Thyroid gland (tissue), 4 donors: Measurements from ENCODE around the gene GPR158. TPM values are rescaled to one million over a fixed set of nuclear protein-coding genes. Genes with fewer than 3 reads are reported as not detected.

Source experiments
- DNase-seq, 2 donors: peaks; one replicate each; pipeline ENCODE4 v3.0.0-alpha.2; 2019
- H3K27ac ChIP-seq, 3 donors: fragments of 200-600 bp; sonication (generic); 1 replicate in 2 of 3; 2 replicates in 1 of 3; pipeline ENCODE4 v1.5.1; 2016 to 2019; ENCODE audit warnings: mild to moderate bottlenecking in 1 of 3, moderate library complexity in 1 of 3
- H3K27me3 ChIP-seq: fragments of 200-600 bp; sonication (generic); one replicate; pipeline ENCODE4 v1.5.1; 2019
- H3K36me3 ChIP-seq, 2 donors: fragments of 200-600 bp; sonication (generic); one replicate each; pipeline ENCODE4 v1.5.1; 2016 to 2019
- H3K4me1 ChIP-seq, 2 donors: fragments of 200-600 bp; sonication (generic); one replicate each; pipeline ENCODE4 v1.5.1; 2017 to 2019
- H3K4me3 ChIP-seq, 3 donors: fragments of 200-600 bp; sonication (generic); replicated peaks in 1 of 3; 1 replicate in 2 of 3; 2 replicates in 1 of 3; pipeline ENCODE4 v1.5.1; 2016; ENCODE audit warnings: mild to moderate bottlenecking in 1 of 3
- H3K9me3 ChIP-seq: fragments of 200-600 bp; sonication (generic); one replicate; pipeline ENCODE4 v1.5.1; 2017
- CTCF ChIP-seq, 6 experiments: fragments of 200-600 bp in 3 of 6; fragments of 450-650 bp in 3 of 6; sonication (generic) in 3 of 6; IDR thresholded peaks; one replicate each; pipeline ENCODE4 v1.5.1; 2016 to 2019; ENCODE audit warnings: antibody characterized with exemption in 6 of 6, mild to moderate bottlenecking in 2 of 6, inconsistent platforms in 1 of 6, moderate library complexity in 1 of 6
- POLR2A ChIP-seq, 2 donors: fragments of 450-650 bp; IDR thresholded peaks; one replicate each; pipeline ENCODE4 v1.6.1; 2017; ENCODE audit warnings: antibody characterized with exemption in 2 of 2, mild to moderate bottlenecking in 2 of 2, moderate library complexity in 1 of 2
- WGBS, 2 donors: methylation state at CpG; one replicate each; pipeline ENCODE4 v1.1.5; 2017; 5-methylcytosine and 5-hydroxymethylcytosine counted together
- intact Hi-C: fragments of 100-400 bp; cut with DNase I; formaldehyde crosslinking; loops from one replicate; pipeline ENCODE4 v1.15.1; 2023
- total RNA-seq, 4 donors: library from RNA; depleted of rRNA; stranded (reverse); fragments of >200 nt; gene quantifications; one replicate each; pipeline ENCODE4 v1.2.3, GENCODE V29; 2016

The GPR158 gene
- total RNA-seq, 4 donors from 2014 or later, result 0.13 to 1.9 (median 1.2) TPM

DNA sequence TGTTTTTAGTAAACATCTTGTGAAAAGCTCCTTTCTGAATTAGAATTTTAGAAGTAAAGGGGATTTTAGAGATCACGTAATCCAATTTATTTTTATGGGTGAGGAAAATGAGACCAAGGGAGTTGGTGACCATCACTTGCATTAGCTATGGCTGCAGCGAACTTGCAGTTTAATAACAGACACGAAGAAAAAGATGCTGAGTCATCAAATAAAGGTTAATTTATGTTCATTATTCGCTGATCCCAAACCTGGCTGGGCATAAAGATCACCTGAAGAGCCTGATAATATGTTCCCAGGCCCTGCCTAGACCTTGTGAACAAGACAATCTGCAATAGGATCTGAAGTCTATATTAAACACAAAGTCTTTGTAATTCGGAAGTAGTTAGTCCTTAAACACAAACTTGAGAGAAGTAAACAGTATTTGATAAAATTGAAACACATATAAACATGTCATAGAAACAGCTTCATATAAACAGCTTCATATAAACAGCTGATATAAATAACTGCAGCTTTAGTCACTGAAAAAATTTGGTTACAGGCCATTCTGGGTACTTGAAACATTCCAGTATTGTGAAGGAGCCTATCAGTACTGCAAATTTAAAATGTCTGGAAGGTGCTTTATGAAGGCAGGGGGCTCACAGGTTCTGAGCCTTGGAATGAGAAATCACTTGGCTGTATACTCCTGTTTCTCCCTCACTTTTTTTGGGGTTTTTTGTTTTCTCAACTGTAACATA is 16.5 kb downstream of the GPR158 start:
- intact Hi-C loops, result no loop called here
- Histone ChIP-seq H3K36me3 (no peaks in the 10 kb centered on the region), H3K4me3 (no peak overlapping the region), H3K27me3 (no peaks in the 10 kb centered on the region), H3K4me1 (no peaks in the 10 kb centered on the region), H3K9me3 (no peaks in the 10 kb centered on the region), H3K27ac (no peak overlapping the region)
- TF ChIP-seq POLR2A (IDR thresholded peaks at IDR 0.05), result no peak
- no peak for TF ChIP-seq CTCF (IDR thresholded peaks at IDR 0.05)
- DNase-seq, result no peak
- 85 to 88% methylated on average over 5 of the region's 5 CpGs for WGBS, 2 donors

GRCh38 chr10:25198151-25198550 is 23.4 kb downstream of the GPR158 start:
- Histone ChIP-seq H3K27ac (no peak overlapping the region), H3K4me3 (no peak overlapping the region), H3K36me3 (no peaks in the 10 kb centered on the region), H3K9me3 (no peaks in the 10 kb centered on the region), H3K27me3 (no peaks in the 10 kb centered on the region), H3K4me1 (no peaks in the 10 kb centered on the region)
- no peak for TF ChIP-seq CTCF (IDR thresholded peaks at IDR 0.05)
- TF ChIP-seq POLR2A (IDR thresholded peaks at IDR 0.05), result no peak
- intact Hi-C loops, result no loop called here
- WGBS, 2 donors, result 32 to 49% methylated on average over 1 of the region's 1 CpG
- no peak for DNase-seq

GRCh38 chr10:25206693-25207414 is 32.1 kb downstream of the GPR158 start:
- no peaks in the 10 kb centered on the region for H3K4me1 ChIP-seq
- no peaks in the 10 kb centered on the region for H3K27me3 ChIP-seq
- H3K9me3 ChIP-seq, result no peaks in the 10 kb centered on the region
- intact Hi-C loops, result no loop called here
- H3K27ac ChIP-seq, result no peak overlapping the region
- H3K36me3 ChIP-seq, result no peaks in the 10 kb centered on the region
- no peak overlapping the region for H3K4me3 ChIP-seq
- DNase-seq, result no peak
- WGBS, 2 donors, result 66 to 74% methylated on average over 4 of the region's 4 CpGs
- TF ChIP-seq CTCF (IDR thresholded peaks at IDR 0.05), result no peak
- TF ChIP-seq POLR2A (IDR thresholded peaks at IDR 0.05), result no peak

GRCh38 chr10:25209618-25210017 is 34.8 kb downstream of the GPR158 start:
- no peak for DNase-seq
- H3K27ac ChIP-seq, result no peak overlapping the region
- 41 to 43% methylated on average over 2 of the region's 2 CpGs for WGBS, 2 donors
- H3K4me1 ChIP-seq, result no peaks in the 10 kb centered on the region
- TF ChIP-seq POLR2A (IDR thresholded peaks at IDR 0.05) (no peak), CTCF (IDR thresholded peaks at IDR 0.05) (no peak)
- H3K27me3 ChIP-seq, result no peaks in the 10 kb centered on the region
- H3K4me3 ChIP-seq, result no peak overlapping the region
- no peaks in the 10 kb centered on the region for H3K36me3 ChIP-seq
- H3K9me3 ChIP-seq, result no peaks in the 10 kb centered on the region
- intact Hi-C loops, result no loop called here

DNA sequence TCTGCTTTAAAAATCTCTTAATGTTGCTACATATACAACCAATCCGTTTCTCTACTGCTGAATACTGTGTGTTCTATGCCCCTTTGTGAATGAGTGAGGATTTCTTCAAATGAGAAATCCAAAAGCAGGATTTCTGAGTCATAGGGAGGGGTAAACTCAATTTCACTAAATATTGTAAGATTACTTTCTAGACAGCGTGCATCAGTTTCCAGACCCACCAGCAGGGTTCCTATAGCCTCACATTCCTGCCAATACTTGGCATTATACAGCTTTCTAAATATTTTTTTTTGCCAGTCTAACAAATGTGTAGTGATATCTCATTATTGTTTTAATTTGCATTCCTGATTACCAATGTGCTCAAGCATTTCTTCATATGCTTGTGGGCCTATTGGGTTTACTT is 35.5 kb downstream of the GPR158 start:
- intact Hi-C loops, result no loop called here
- Histone ChIP-seq H3K9me3 (no peaks in the 10 kb centered on the region), H3K4me3 (no peak overlapping the region), H3K36me3 (no peaks in the 10 kb centered on the region), H3K4me1 (no peaks in the 10 kb centered on the region), H3K27me3 (no peaks in the 10 kb centered on the region), H3K27ac (no peak overlapping the region)
- no peak for DNase-seq
- WGBS, 2 donors, result 85 to 94% methylated on average over 2 of the region's 2 CpGs
- no peak for TF ChIP-seq CTCF (IDR thresholded peaks at IDR 0.05)
- no peak for TF ChIP-seq POLR2A (IDR thresholded peaks at IDR 0.05)
